D721Med (cell line): ENCODE results near the gene SH2D1B.

Source experiments
- DNase-seq: peaks from one replicate; pipeline ENCODE4 v3.0.0; 2011; ENCODE audit warnings: low spot score; ENCODE audit not compliant: insufficient read length
- FAIRE-seq: peaks from 2 replicates; lab custom pipeline; 2011; peaks lifted over from hg19 to GRCh38; lab: Jason Lieb, UNC
- CTCF ChIP-seq: IDR thresholded peaks from 2 replicates; pipeline ENCODE4 v1.5.1; 2012; ENCODE audit warnings: mild to moderate bottlenecking, control low read depth; ENCODE audit not compliant: insufficient read depth; ENCODE audit errors: missing control alignments

SH2D1B gene

GRCh38 chr1:162397943-162398560 lies 13.9 kb downstream of the SH2D1B start:
- TF ChIP-seq CTCF = no peak
- DNase-seq = no peak
- peak; percentile 29 for FAIRE-seq

GRCh38 chr1:162397039-162397448 lies 14.9 kb downstream of the SH2D1B start:
- FAIRE-seq (no peak), DNase-seq (no peak)
- no peak for TF ChIP-seq CTCF

- TF ChIP-seq CTCF = no peak
- no peak for FAIRE-seq
- DNase-seq = no peak
Observed at GRCh38 chr1:162396201-162396906, 15.6 kb downstream of the SH2D1B start.

GRCh38 chr1:162391790-162392563 lies 20.0 kb downstream of the SH2D1B start:
- TF ChIP-seq CTCF = peak; percentile 97
- FAIRE-seq = peak; percentile 97
- no peak for DNase-seq

GRCh38 chr1:162390396-162391185 lies 21.3 kb downstream of the SH2D1B start:
- DNase-seq (no peak), FAIRE-seq (no peak)
- TF ChIP-seq CTCF = no peak

- FAIRE-seq (no peak), DNase-seq (no peak)
- no peak for TF ChIP-seq CTCF
Observed at GRCh38 chr1:162389971-162390370, 22.0 kb downstream of the SH2D1B start.
